ENCODE results near the gene TSPYL4.

DNA sequence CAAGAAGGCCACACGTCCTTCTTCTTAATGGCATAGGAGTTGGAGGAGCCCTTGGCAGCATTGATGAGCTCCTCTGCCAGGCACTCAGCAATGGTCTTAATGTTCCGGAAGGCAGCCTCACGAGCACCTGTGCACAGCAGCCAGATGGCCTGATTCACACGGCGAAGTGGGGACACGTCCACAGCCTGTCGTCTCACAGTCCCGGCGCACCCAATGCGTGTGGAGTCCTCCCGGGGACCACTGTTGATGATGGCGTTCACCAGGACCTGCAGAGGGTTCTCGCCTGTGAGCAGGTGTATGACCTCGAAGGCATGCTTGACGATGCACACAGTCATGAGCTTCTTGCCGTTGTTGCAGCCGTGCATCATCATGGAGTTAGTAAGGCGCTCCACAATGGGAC, 4.6 kb upstream of the TSPYL4 start:
- TF ChIP-seq POLR2AphosphoS5 (IDR thresholded peaks at IDR 0.05; ENCODE audit: low read depth, low read length), result no peak
- TF ChIP-seq TAF1 (IDR thresholded peaks at IDR 0.05; ENCODE audit: borderline replicate concordance, insufficient read depth, low read length), result no peak

Measured in PFSK-1 (cell line).